K562 (cell line): ENCODE measurements around the gene HPSE2. TPM values are rescaled to one million over a fixed set of nuclear protein-coding genes. Genes with fewer than 3 reads are reported as not detected.

ENCODE experiments used
- BACH1 ChIP-seq: fragments of 200-800 bp; sonication (Bioruptor generic); IDR thresholded peaks from 2 replicates; pipeline ENCODE4 v1.6.1; 2016; ENCODE audit warnings: missing genetic modification characterization, missing compliant biosample characterization
- ELF1 ChIP-seq: fragments of 200-800 bp; sonication (Bioruptor generic); IDR thresholded peaks from 2 replicates; pipeline ENCODE4 v1.6.1; 2016; ENCODE audit warnings: missing genetic modification characterization, missing compliant biosample characterization
- FOSL1 ChIP-seq: fragments of 200-800 bp; sonication (Bioruptor generic); conservative IDR thresholded peaks from 2 replicates; pipeline ENCODE4 v1.6.1; 2016; ENCODE audit warnings: missing genetic modification characterization, missing compliant biosample characterization
- FOXO4 ChIP-seq: fragments of 450-650 bp; formaldehyde crosslinking; IDR thresholded peaks from 2 replicates; pipeline ENCODE4 v1.4.0; 2020; ENCODE audit warnings: mild to moderate bottlenecking, moderate library complexity
- GTF3C2 ChIP-seq: IDR thresholded peaks from 3 replicates; pipeline ENCODE4 v1.6.1; 2011; ENCODE audit warnings: borderline replicate concordance, mild to moderate bottlenecking, moderate library complexity; ENCODE audit not compliant: insufficient read length; ENCODE audit errors: extremely low read depth
- HDGF ChIP-seq: fragments of 450-650 bp; IDR thresholded peaks from 2 replicates; pipeline ENCODE4 v1.6.1; 2016
- NBN ChIP-seq: fragments of 450-650 bp; IDR thresholded peaks from 2 replicates; pipeline ENCODE4 v1.6.1; 2016; ENCODE audit warnings: low read depth, mild to moderate bottlenecking
- RBM14 ChIP-seq: fragments of 200-400 bp; formaldehyde crosslinking; IDR thresholded peaks from 2 replicates; pipeline ENCODE4 v1.6.1; 2018; ENCODE audit warnings: low read depth, mild to moderate bottlenecking, low read length, moderate library complexity, borderline replicate concordance; ENCODE audit not compliant: insufficient read depth
- SETDB1 ChIP-seq: IDR thresholded peaks from one replicate; pipeline ENCODE4 v1.6.1; 2012; ENCODE audit warnings: low read length, control low read depth, inconsistent platforms
- ZNF12 ChIP-seq: sonication (generic); formaldehyde crosslinking; IDR thresholded peaks from 2 replicates; pipeline ENCODE4 v1.4.0; 2020; ENCODE audit warnings: mild to moderate bottlenecking, missing genetic modification reagents
- polyA plus RNA-seq, 8 experiments: library from polyadenylated mRNA; depleted of rRNA in 4 of 8; stranded (reverse) in 5 of 8; unstranded in 3 of 8; fragments of >200 nt; fragmentation: Nextera tagmentation in 2 of 8; fragmentation: Illumina TruSeq in 1 of 8; extraction: Ambion mirVana in 2 of 8; extraction: Trizol in 1 of 8; gene quantifications; 2 replicates each; pipeline versions ENCODE4 v1.2.1 to v1.2.3, GENCODE V29; 2011 to 2014; ENCODE audit warnings: inconsistent platforms in 1 of 8, missing spikeins in 1 of 8
- total RNA-seq, 7 experiments: library from RNA; depleted of rRNA in 6 of 7; stranded (reverse); fragments of >200 nt in 6 of 7; fragmentation: Illumina TruSeq in 2 of 7; extraction: Trizol in 2 of 7; gene quantifications; 2 replicates each; pipeline versions ENCODE4 v1.2.1 to v1.2.3, GENCODE V29; 2011 to 2021; ENCODE audit warnings: low replicate concordance in 1 of 7
- TF ChIP-seq, protein P1 (sequence below), 3 experiments: fragments of 200-800 bp in 1 of 3; sonication (Bioruptor generic) in 1 of 3; sonication (generic) in 1 of 3; formaldehyde crosslinking in 1 of 3; IDR thresholded peaks; 2 replicates each; pipeline versions ENCODE4 v1.6.1 to v1.8.0; 2016 to 2022; ENCODE audit warnings: mild to moderate bottlenecking in 2 of 3, missing compliant biosample characterization in 2 of 3, missing genetic modification characterization in 2 of 3, missing genetic modification reagents in 1 of 3
- TF ChIP-seq, protein P2 (sequence below): sonication (generic); formaldehyde crosslinking; IDR thresholded peaks from 2 replicates; pipeline ENCODE4 v1.8.1; 2022; ENCODE audit warnings: missing genetic modification reagents
- TF ChIP-seq, protein P3 (sequence below): fragments of 450-650 bp; IDR thresholded peaks from 2 replicates; pipeline ENCODE4 v1.7.0; 2016; ENCODE audit warnings: borderline replicate concordance
- TF ChIP-seq, protein P4 (sequence below): fragments of 450-650 bp; formaldehyde crosslinking; IDR thresholded peaks from 2 replicates; pipeline ENCODE4 v1.4.0; 2020; ENCODE audit warnings: mild to moderate bottlenecking, mixed read lengths

The HPSE2 gene
- total and polyA plus RNA-seq, 9 of the 15 experiments (the other 6 are each of a cell fraction or from before 2014, with no cell fraction given) = 0.03 to 0.10 (median 0.04) TPM; not detected in 2

GRCh38 chr10:98460837-98461499 is 774.7 kb downstream of the HPSE2 start (continued):
- TF ChIP-seq, protein P1, sequence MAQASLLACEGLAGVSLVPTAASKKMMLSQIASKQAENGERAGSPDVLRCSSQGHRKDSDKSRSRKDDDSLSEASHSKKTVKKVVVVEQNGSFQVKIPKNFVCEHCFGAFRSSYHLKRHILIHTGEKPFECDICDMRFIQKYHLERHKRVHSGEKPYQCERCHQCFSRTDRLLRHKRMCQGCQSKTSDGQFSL (CRISPR knock-in tag; IDR thresholded peaks at IDR 0.05) = no peak
- TF ChIP-seq, protein P1 (tag; IDR thresholded peaks at IDR 0.05) = no peak
- TF ChIP-seq HDGF (no peak), BACH1 (tag) (no peak; the same call in 1 of the 2 replicates), NBN (peak; percentile 88), FOSL1 (tag) (peak; percentile 100), SETDB1 (no peak), GTF3C2 (no peak), ZNF12 (CRISPR knock-in tag) (no peak), ELF1 (tag) (peak; percentile 12; the same call in 1 of the 2 replicates), RBM14 (no peak), FOXO4 (CRISPR knock-in tag) (no peak)
- TF ChIP-seq, protein P2, sequence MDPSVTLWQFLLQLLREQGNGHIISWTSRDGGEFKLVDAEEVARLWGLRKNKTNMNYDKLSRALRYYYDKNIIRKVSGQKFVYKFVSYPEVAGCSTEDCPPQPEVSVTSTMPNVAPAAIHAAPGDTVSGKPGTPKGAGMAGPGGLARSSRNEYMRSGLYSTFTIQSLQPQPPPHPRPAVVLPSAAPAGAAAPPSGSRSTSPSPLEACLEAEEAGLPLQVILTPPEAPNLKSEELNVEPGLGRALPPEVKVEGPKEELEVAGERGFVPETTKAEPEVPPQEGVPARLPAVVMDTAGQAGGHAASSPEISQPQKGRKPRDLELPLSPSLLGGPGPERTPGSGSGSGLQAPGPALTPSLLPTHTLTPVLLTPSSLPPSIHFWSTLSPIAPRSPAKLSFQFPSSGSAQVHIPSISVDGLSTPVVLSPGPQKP (CRISPR knock-in tag) = no peak
- TF ChIP-seq, protein P3, sequence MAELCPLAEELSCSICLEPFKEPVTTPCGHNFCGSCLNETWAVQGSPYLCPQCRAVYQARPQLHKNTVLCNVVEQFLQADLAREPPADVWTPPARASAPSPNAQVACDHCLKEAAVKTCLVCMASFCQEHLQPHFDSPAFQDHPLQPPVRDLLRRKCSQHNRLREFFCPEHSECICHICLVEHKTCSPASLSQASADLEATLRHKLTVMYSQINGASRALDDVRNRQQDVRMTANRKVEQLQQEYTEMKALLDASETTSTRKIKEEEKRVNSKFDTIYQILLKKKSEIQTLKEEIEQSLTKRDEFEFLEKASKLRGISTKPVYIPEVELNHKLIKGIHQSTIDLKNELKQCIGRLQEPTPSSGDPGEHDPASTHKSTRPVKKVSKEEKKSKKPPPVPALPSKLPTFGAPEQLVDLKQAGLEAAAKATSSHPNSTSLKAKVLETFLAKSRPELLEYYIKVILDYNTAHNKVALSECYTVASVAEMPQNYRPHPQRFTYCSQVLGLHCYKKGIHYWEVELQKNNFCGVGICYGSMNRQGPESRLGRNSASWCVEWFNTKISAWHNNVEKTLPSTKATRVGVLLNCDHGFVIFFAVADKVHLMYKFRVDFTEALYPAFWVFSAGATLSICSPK = no peak
- TF ChIP-seq, protein P4, sequence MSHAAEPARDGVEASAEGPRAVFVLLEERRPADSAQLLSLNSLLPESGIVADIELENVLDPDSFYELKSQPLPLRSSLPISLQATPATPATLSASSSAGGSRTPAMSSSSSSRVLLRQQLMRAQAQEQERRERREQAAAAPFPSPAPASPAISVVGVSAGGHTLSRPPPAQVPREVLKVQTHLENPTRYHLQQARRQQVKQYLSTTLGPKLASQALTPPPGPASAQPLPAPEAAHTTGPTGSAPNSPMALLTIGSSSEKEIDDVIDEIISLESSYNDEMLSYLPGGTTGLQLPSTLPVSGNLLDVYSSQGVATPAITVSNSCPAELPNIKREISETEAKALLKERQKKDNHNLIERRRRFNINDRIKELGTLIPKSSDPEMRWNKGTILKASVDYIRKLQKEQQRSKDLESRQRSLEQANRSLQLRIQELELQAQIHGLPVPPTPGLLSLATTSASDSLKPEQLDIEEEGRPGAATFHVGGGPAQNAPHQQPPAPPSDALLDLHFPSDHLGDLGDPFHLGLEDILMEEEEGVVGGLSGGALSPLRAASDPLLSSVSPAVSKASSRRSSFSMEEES (CRISPR knock-in tag) = no peak
